ENCODE measurements around the gene ZNF526. TPM values are rescaled to one million over a fixed set of nuclear protein-coding genes. Genes with fewer than 3 reads are reported as not detected.

ZNF526 gene
- polyA plus RNA-seq, 1 donor from 2014 or later, result 2.1 TPM

DNA sequence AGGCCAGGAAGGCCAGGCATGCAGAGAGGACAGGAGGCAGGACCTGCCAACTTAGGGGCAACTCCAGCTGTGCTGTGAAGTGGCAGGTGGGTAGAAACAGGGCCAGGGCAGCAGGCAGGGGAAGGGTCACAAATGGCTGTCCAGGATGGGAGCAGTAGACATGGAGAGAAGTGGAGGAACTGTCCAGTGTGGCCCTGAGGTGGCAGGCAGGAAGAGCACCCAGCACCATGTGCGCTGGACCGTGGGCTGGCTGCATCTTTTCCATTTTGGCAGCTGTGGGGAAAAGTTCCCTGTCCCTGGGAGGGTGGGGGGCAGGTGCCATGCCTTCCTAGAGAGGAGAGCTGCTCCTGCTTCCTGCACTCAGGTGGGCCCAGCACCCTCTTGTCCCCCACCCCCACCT lies 16.4 kb upstream of the ZNF526 start:
- no peaks in the 10 kb centered on the region for H3K9me2 ChIP-seq (ENCODE audit: insufficient read depth, low read length)
- no peak overlapping the region for H3K4me3 ChIP-seq (ENCODE audit: low read length)
- H3K27me3 ChIP-seq (ENCODE audit: insufficient read depth, low read depth, low read length), result no peaks in the 10 kb centered on the region
- H3K9ac ChIP-seq (ENCODE audit: low read length), result no peak overlapping the region
- no peaks in the 10 kb centered on the region for H3K79me2 ChIP-seq (replicated peaks; ENCODE audit: insufficient read depth, low read length)
- TF ChIP-seq TAF1 (IDR thresholded peaks at IDR 0.05; ENCODE audit: low read depth) (no peak), POLR2AphosphoS5 (IDR thresholded peaks at IDR 0.05) (no peak), EZH2 (IDR thresholded peaks at IDR 0.05; ENCODE audit: borderline replicate concordance, insufficient read depth, low read length, poor library complexity, severe bottlenecking) (no peak), CTCF (IDR thresholded peaks at IDR 0.05; ENCODE audit: poor library complexity, severe bottlenecking) (no peak), EP300 (conservative IDR thresholded peaks at IDR 0.05; ENCODE audit: poor library complexity, severe bottlenecking) (no peak), SMC3 (conservative IDR thresholded peaks at IDR 0.05; ENCODE audit: poor library complexity) (no peak)
- H3K27ac ChIP-seq (ENCODE audit: low read length), result no peak overlapping the region
- H3F3A ChIP-seq (ENCODE audit: insufficient read depth, low read length, poor library complexity, severe bottlenecking), result no peaks in the 10 kb centered on the region
- H3K9me3 ChIP-seq (ENCODE audit: low read length), result no peaks in the 10 kb centered on the region
- H2AFZ ChIP-seq (ENCODE audit: low read depth, low read length), result no peak overlapping the region
- H3K36me3 ChIP-seq (ENCODE audit: insufficient read depth, low read length), result peaks cover 7% of the 10 kb centered on the region
- no peak overlapping the region for H3K4me2 ChIP-seq (ENCODE audit: low read length)
- peaks cover 3% of the 10 kb centered on the region for H4K20me1 ChIP-seq (ENCODE audit: insufficient read depth)

DNA sequence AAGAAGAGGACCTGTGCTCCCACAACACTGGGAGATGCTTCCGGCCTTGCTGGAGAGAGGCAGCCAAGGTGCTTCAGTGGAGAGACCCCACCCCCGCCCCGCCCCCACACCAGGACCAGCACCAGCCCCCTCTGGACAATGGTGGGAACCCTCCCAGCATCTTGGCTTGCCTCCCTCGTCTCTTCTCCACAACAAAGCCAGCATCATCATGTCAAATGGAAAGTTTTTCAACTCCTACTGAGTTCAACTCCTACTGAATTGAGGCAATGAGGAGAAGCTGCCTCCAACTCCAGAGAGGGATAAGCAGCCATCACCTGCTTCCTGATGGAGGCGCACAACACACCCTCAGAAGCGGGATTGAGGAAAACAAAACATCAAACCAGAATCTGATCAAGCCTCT lies 15.4 kb upstream of the ZNF526 start:
- no peak overlapping the region for H3K9ac ChIP-seq (ENCODE audit: low read length)
- no peak overlapping the region for H3K4me3 ChIP-seq (ENCODE audit: low read length)
- H4K20me1 ChIP-seq (ENCODE audit: insufficient read depth), result peaks cover 3% of the 10 kb centered on the region
- H3K27ac ChIP-seq (ENCODE audit: low read length), result no peak overlapping the region
- H3K79me2 ChIP-seq (replicated peaks; ENCODE audit: insufficient read depth, low read length), result no peaks in the 10 kb centered on the region
- no peaks in the 10 kb centered on the region for H3K9me3 ChIP-seq (ENCODE audit: low read length)
- no peaks in the 10 kb centered on the region for H3K9me2 ChIP-seq (ENCODE audit: insufficient read depth, low read length)
- H2AFZ ChIP-seq (ENCODE audit: low read depth, low read length), result no peak overlapping the region
- H3F3A ChIP-seq (ENCODE audit: insufficient read depth, low read length, poor library complexity, severe bottlenecking), result no peaks in the 10 kb centered on the region
- peaks cover 7% of the 10 kb centered on the region for H3K36me3 ChIP-seq (ENCODE audit: insufficient read depth, low read length)
- H3K4me2 ChIP-seq (ENCODE audit: low read length), result no peak overlapping the region
- TF ChIP-seq EP300 (conservative IDR thresholded peaks at IDR 0.05; ENCODE audit: poor library complexity, severe bottlenecking), result no peak
- no peak for TF ChIP-seq EZH2 (IDR thresholded peaks at IDR 0.05; ENCODE audit: borderline replicate concordance, insufficient read depth, low read length, poor library complexity, severe bottlenecking)
- TF ChIP-seq, protein P1, sequence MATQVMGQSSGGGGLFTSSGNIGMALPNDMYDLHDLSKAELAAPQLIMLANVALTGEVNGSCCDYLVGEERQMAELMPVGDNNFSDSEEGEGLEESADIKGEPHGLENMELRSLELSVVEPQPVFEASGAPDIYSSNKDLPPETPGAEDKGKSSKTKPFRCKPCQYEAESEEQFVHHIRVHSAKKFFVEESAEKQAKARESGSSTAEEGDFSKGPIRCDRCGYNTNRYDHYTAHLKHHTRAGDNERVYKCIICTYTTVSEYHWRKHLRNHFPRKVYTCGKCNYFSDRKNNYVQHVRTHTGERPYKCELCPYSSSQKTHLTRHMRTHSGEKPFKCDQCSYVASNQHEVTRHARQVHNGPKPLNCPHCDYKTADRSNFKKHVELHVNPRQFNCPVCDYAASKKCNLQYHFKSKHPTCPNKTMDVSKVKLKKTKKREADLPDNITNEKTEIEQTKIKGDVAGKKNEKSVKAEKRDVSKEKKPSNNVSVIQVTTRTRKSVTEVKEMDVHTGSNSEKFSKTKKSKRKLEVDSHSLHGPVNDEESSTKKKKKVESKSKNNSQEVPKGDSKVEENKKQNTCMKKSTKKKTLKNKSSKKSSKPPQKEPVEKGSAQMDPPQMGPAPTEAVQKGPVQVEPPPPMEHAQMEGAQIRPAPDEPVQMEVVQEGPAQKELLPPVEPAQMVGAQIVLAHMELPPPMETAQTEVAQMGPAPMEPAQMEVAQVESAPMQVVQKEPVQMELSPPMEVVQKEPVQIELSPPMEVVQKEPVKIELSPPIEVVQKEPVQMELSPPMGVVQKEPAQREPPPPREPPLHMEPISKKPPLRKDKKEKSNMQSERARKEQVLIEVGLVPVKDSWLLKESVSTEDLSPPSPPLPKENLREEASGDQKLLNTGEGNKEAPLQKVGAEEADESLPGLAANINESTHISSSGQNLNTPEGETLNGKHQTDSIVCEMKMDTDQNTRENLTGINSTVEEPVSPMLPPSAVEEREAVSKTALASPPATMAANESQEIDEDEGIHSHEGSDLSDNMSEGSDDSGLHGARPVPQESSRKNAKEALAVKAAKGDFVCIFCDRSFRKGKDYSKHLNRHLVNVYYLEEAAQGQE (IDR thresholded peaks at IDR 0.05; ENCODE audit: borderline replicate concordance), result no peak
- TF ChIP-seq MXI1 (conservative IDR thresholded peaks at IDR 0.05; ENCODE audit: poor library complexity, severe bottlenecking), result no peak
- TF ChIP-seq TAF1 (IDR thresholded peaks at IDR 0.05; ENCODE audit: low read depth), result no peak
- TF ChIP-seq SMC3 (conservative IDR thresholded peaks at IDR 0.05; ENCODE audit: poor library complexity), result no peak
- no peak for TF ChIP-seq POLR2AphosphoS5 (IDR thresholded peaks at IDR 0.05)
- TF ChIP-seq RAD21 (conservative IDR thresholded peaks at IDR 0.05), result no peak
- TF ChIP-seq CTCF (IDR thresholded peaks at IDR 0.05; ENCODE audit: poor library complexity, severe bottlenecking), result no peak
- no peaks in the 10 kb centered on the region for H3K27me3 ChIP-seq (ENCODE audit: insufficient read depth, low read depth, low read length)

Data from neural cell (in vitro differentiated cells).